GM06990 (cell line): Measurements from ENCODE around the gene GPC1.

Source experiments
- DNase-seq: peaks from one replicate; pipeline ENCODE4 v3.0.0-alpha.2; 2011; ENCODE audit not compliant: insufficient read length; ENCODE audit errors: extremely low read depth
- H3K27me3 ChIP-seq: replicated peaks from 2 replicates; pipeline ENCODE4 v1.6.0; 2011; ENCODE audit warnings: low read length; ENCODE audit not compliant: control insufficient read depth, insufficient read depth
- H3K36me3 ChIP-seq: 2 replicates; pipeline ENCODE4 v1.5.1; 2011; ENCODE audit warnings: low read length; ENCODE audit not compliant: control insufficient read depth, insufficient read depth
- H3K4me3 ChIP-seq: replicated peaks from 2 replicates; pipeline ENCODE4 v1.5.1; 2011; ENCODE audit warnings: low read depth, mild to moderate bottlenecking, control low read depth, low read length
- CTCF ChIP-seq: IDR thresholded peaks from 2 replicates; pipeline ENCODE4 v1.5.1; 2011; ENCODE audit warnings: low read length, control low read depth, mild to moderate bottlenecking, inconsistent platforms; ENCODE audit not compliant: insufficient read depth, poor library complexity, severe bottlenecking

GPC1 gene

GRCh38 chr2:240433973-240434727 is 1.3 kb upstream of the GPC1 start:
- no peak for DNase-seq
- TF ChIP-seq CTCF, result no peak
- Histone ChIP-seq H3K36me3 (no peaks in the 10 kb centered on the region), H3K27me3 (peaks cover 1% of the 10 kb centered on the region; the same call in 1 of the 2 replicates), H3K4me3 (no peak overlapping the region; the same call in 1 of the 2 replicates)

- Histone ChIP-seq H3K36me3 (no peaks in the 10 kb centered on the region), H3K27me3 (peaks cover 1% of the 10 kb centered on the region; the same call in 1 of the 2 replicates), H3K4me3 (peak overlapping the region; percentile 51)
- peak; percentile 81 for DNase-seq
- TF ChIP-seq CTCF, result no peak
Measured at GRCh38 chr2:240434728-240435456, 571 bp upstream of the GPC1 start.

GRCh38 chr2:240435948-240436682 is 652 bp downstream of the GPC1 start:
- peak overlapping the region; percentile 46 for H3K4me3 ChIP-seq
- TF ChIP-seq CTCF, result no peak
- H3K27me3 ChIP-seq, result peaks cover 1% of the 10 kb centered on the region; the same call in 1 of the 2 replicates
- no peaks in the 10 kb centered on the region for H3K36me3 ChIP-seq
- no peak for DNase-seq

GRCh38 chr2:240436683-240437550 is 1.5 kb downstream of the GPC1 start:
- no peak overlapping the region for H3K4me3 ChIP-seq
- TF ChIP-seq CTCF, result no peak
- H3K36me3 ChIP-seq, result no peaks in the 10 kb centered on the region
- no peak for DNase-seq
- H3K27me3 ChIP-seq, result peaks cover 1% of the 10 kb centered on the region; the same call in 1 of the 2 replicates

- Histone ChIP-seq H3K27me3 (peaks cover 1% of the 10 kb centered on the region; the same call in 1 of the 2 replicates), H3K36me3 (no peaks in the 10 kb centered on the region), H3K4me3 (no peak overlapping the region)
- no peak for DNase-seq
- TF ChIP-seq CTCF, result no peak
Measured at GRCh38 chr2:240437551-240437860, 2.0 kb downstream of the GPC1 start.
